ENCODE measurements around the gene GUCY1B1.

The GUCY1B1 gene

GRCh38 chr4:155713911-155714310, 44.9 kb upstream of the GUCY1B1 start:
- H3K4me1 ChIP-seq (ENCODE audit: low read depth, poor library complexity, severe bottlenecking) = no peaks in the 10 kb centered on the region
- H3K9ac ChIP-seq = no peak overlapping the region
- no peak overlapping the region for H2AFZ ChIP-seq (ENCODE audit: low read depth)
- H4K20me1 ChIP-seq (ENCODE audit: insufficient read depth) = no peaks in the 10 kb centered on the region
- peaks cover 20% of the 10 kb centered on the region; the same call in 1 of the 2 replicates for H3K36me3 ChIP-seq (ENCODE audit: insufficient read depth)
- no peak overlapping the region for H3K4me3 ChIP-seq (IDR thresholded peaks at IDR 0.05; ENCODE audit: insufficient read depth, low read depth, low read length)
- no peaks in the 10 kb centered on the region for H3K27me3 ChIP-seq (ENCODE audit: insufficient read depth, low read depth)
- H3K4me2 ChIP-seq = no peak overlapping the region
- H3K27ac ChIP-seq = no peak overlapping the region
- TF ChIP-seq CTCF (conservative IDR thresholded peaks at IDR 0.05; ENCODE audit: low read depth, low read length) = no peak
- no peaks in the 10 kb centered on the region for H3K79me2 ChIP-seq (ENCODE audit: insufficient read depth, low read depth)

GRCh38 chr4:155722336-155722735, 36.5 kb upstream of the GUCY1B1 start:
- H3K4me1 ChIP-seq (ENCODE audit: low read depth, poor library complexity, severe bottlenecking) = no peaks in the 10 kb centered on the region
- no peaks in the 10 kb centered on the region for H3K27me3 ChIP-seq (ENCODE audit: insufficient read depth, low read depth)
- TF ChIP-seq CTCF (conservative IDR thresholded peaks at IDR 0.05; ENCODE audit: low read depth, low read length) = no peak
- no peak overlapping the region for H2AFZ ChIP-seq (ENCODE audit: low read depth)
- H4K20me1 ChIP-seq (ENCODE audit: insufficient read depth) = no peaks in the 10 kb centered on the region
- no peak overlapping the region for H3K27ac ChIP-seq
- no peak overlapping the region for H3K4me3 ChIP-seq (IDR thresholded peaks at IDR 0.05; ENCODE audit: insufficient read depth, low read depth, low read length)
- H3K79me2 ChIP-seq (ENCODE audit: insufficient read depth, low read depth) = 0 out of 2 replicates have a peak, but pooled peaks cover 3% of the 10 kb centered on the region
- H3K9ac ChIP-seq = no peak overlapping the region
- H3K4me2 ChIP-seq = no peak overlapping the region
- peaks cover 8% of the 10 kb centered on the region; the same call in 1 of the 2 replicates for H3K36me3 ChIP-seq (ENCODE audit: insufficient read depth)

GRCh38 chr4:155722816-155723499, 35.9 kb upstream of the GUCY1B1 start:
- H3K79me2 ChIP-seq (ENCODE audit: insufficient read depth, low read depth) = 0 out of 2 replicates have a peak, but pooled peaks cover 3% of the 10 kb centered on the region
- no peaks in the 10 kb centered on the region for H4K20me1 ChIP-seq (ENCODE audit: insufficient read depth)
- no peak overlapping the region for H3K4me2 ChIP-seq
- no peak overlapping the region for H3K27ac ChIP-seq
- no peak overlapping the region for H3K4me3 ChIP-seq (IDR thresholded peaks at IDR 0.05; ENCODE audit: insufficient read depth, low read depth, low read length)
- H3K4me1 ChIP-seq (ENCODE audit: low read depth, poor library complexity, severe bottlenecking) = no peaks in the 10 kb centered on the region
- no peak overlapping the region for H3K9ac ChIP-seq
- peaks cover 3% of the 10 kb centered on the region; the same call in 1 of the 2 replicates for H3K36me3 ChIP-seq (ENCODE audit: insufficient read depth)
- no peak for TF ChIP-seq CTCF (conservative IDR thresholded peaks at IDR 0.05; ENCODE audit: low read depth, low read length)
- no peak overlapping the region for H2AFZ ChIP-seq (ENCODE audit: low read depth)
- H3K27me3 ChIP-seq (ENCODE audit: insufficient read depth, low read depth) = no peaks in the 10 kb centered on the region

GRCh38 chr4:155724731-155725130, 34.1 kb upstream of the GUCY1B1 start:
- Histone ChIP-seq H3K27ac (no peak overlapping the region), H3K4me3 (IDR thresholded peaks at IDR 0.05; ENCODE audit: insufficient read depth, low read depth, low read length) (no peak overlapping the region), H3K4me1 (ENCODE audit: low read depth, poor library complexity, severe bottlenecking) (no peaks in the 10 kb centered on the region), H3K9ac (no peak overlapping the region), H4K20me1 (ENCODE audit: insufficient read depth) (no peaks in the 10 kb centered on the region), H3K36me3 (ENCODE audit: insufficient read depth) (peaks cover 2% of the 10 kb centered on the region; the same call in 1 of the 2 replicates), H3K79me2 (ENCODE audit: insufficient read depth, low read depth) (0 out of 2 replicates have a peak, but pooled peaks cover 3% of the 10 kb centered on the region), H2AFZ (ENCODE audit: low read depth) (no peak overlapping the region), H3K27me3 (ENCODE audit: insufficient read depth, low read depth) (no peaks in the 10 kb centered on the region), H3K4me2 (no peak overlapping the region)
- TF ChIP-seq CTCF (conservative IDR thresholded peaks at IDR 0.05; ENCODE audit: low read depth, low read length) = no peak
